ENCODE data around the gene BIRC7. TPM values are rescaled to one million over a fixed set of nuclear protein-coding genes. Genes with fewer than 3 reads are reported as not detected.

Gene BIRC7
- total RNA-seq, 1 donor from 2014 or later = not detected

- peak overlapping the region; percentile 40 for H3K4me3 Mint-ChIP-seq
- intact Hi-C loops (cut with micrococcal nuclease) = loop anchor here (5.0 kb wide), 1 partner anchor 683 kb away; the partner anchor contains the start of gene UCKL1
- H3K27me3 Mint-ChIP-seq = peaks cover 8% of the 10 kb centered on the region
- no peaks in the 10 kb centered on the region for H3K9me3 Mint-ChIP-seq
- H3K4me1 Mint-ChIP-seq = peaks cover 19% of the 10 kb centered on the region
- no peak for DNase-seq
- H3K36me3 Mint-ChIP-seq (ENCODE audit: low read depth) = peaks cover 18% of the 10 kb centered on the region
- no peak overlapping the region for H3K27ac Mint-ChIP-seq
These were observed 38.9 kb downstream of the BIRC7 start for GRCh38 chr20:63274381-63275228.

DNA sequence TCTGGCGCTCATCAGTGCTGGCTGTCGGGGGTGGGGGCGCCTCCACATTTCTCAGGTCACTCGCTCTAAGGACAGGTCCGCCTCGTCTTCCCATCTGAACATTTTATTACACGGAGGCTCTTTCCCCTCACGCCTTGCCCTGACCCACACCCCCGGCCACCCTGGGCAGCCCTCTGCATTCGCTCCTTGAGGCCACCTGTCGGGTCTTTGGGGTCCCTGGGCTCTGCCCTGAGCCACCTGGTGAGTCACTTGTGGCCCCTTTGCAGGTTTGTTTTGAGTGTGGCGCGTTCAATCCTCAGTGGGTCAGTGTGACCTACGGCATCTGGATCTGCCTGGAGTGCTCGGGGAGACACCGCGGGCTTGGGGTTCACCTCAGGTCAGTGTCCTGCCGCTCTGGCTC lies 40.1 kb downstream of the BIRC7 start:
- DNase-seq = no peak
- intact Hi-C loops (cut with micrococcal nuclease) = no loop called here
- Mint-ChIP-seq H3K9me3 (no peaks in the 10 kb centered on the region), H3K36me3 (ENCODE audit: low read depth) (peaks cover 23% of the 10 kb centered on the region), H3K4me1 (peaks cover 16% of the 10 kb centered on the region), H3K27ac (no peak overlapping the region), H3K4me3 (no peak overlapping the region), H3K27me3 (peaks cover 6% of the 10 kb centered on the region)

GRCh38 chr20:63276956-63277355 lies 41.3 kb downstream of the BIRC7 start:
- H3K4me3 Mint-ChIP-seq = no peak overlapping the region
- intact Hi-C loops (cut with micrococcal nuclease) = no loop called here
- H3K27me3 Mint-ChIP-seq = no peaks in the 10 kb centered on the region

GRCh38 chr20:63277466-63278272 lies 42.0 kb downstream of the BIRC7 start:
- peaks cover 25% of the 10 kb centered on the region for H3K36me3 Mint-ChIP-seq (ENCODE audit: low read depth)
- no peak overlapping the region for H3K4me3 Mint-ChIP-seq
- H3K27me3 Mint-ChIP-seq = no peaks in the 10 kb centered on the region
- intact Hi-C loops (cut with micrococcal nuclease) = no loop called here
- H3K4me1 Mint-ChIP-seq = peaks cover 9% of the 10 kb centered on the region
- H3K9me3 Mint-ChIP-seq = no peaks in the 10 kb centered on the region
- H3K27ac Mint-ChIP-seq = no peak overlapping the region
- DNase-seq = no peak

More at GRCh38 chr20:63276956-63277355, 41.3 kb downstream of the BIRC7 start:
- Mint-ChIP-seq H3K9me3 (no peaks in the 10 kb centered on the region), H3K4me1 (peaks cover 10% of the 10 kb centered on the region), H3K36me3 (ENCODE audit: low read depth) (peaks cover 25% of the 10 kb centered on the region), H3K27ac (no peak overlapping the region)
- no peak for DNase-seq

DNA sequence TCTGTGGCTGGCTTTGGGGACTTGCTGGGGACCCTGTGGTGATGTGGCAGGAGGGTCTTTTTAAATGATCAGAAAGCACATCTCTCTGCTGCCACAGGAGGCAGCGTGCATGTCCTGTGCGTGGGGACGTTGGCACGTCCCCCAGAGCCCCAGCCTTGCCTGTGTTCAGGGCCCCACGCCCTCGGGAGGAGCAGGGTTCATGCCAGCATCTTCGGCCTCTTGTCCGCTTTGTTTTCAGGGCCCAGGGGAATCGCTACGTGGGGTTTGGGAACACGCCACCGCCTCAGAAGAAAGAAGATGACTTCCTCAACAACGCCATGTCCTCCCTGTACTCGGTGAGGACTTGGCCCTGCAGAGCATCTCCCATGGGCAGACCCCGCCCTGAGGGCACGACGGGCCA lies 43.0 kb downstream of the BIRC7 start:
- no peak for DNase-seq
- Mint-ChIP-seq H3K4me3 (no peak overlapping the region), H3K27me3 (no peaks in the 10 kb centered on the region), H3K9me3 (no peaks in the 10 kb centered on the region), H3K27ac (no peak overlapping the region), H3K36me3 (ENCODE audit: low read depth) (peaks cover 23% of the 10 kb centered on the region), H3K4me1 (peaks cover 7% of the 10 kb centered on the region)
- intact Hi-C loops (cut with micrococcal nuclease) = no loop called here

DNA sequence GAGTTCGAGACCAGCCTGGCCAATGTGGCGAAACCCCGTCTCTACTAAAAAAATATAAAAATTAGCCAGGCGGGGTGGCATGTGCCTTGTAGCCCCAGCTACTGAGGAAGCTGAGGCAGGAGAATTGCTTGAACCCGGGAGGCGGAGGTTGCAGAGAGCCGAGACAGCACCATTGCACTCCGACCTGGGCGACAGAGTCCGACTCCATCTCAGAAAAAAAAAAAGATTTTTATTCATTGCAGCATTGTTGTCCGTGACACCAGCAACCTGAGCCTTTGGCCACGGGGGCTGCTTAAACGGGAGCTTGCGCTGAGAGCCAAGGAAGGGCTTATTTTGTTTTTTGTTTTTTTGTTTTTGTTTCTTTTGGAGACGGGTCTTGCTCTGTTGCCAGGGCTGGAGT lies 44.2 kb downstream of the BIRC7 start:
- H3K9me3 Mint-ChIP-seq = no peaks in the 10 kb centered on the region
- no peak for DNase-seq
- H3K36me3 Mint-ChIP-seq (ENCODE audit: low read depth) = peaks cover 23% of the 10 kb centered on the region
- H3K4me3 Mint-ChIP-seq = no peak overlapping the region
- intact Hi-C loops (cut with micrococcal nuclease) = no loop called here
- no peaks in the 10 kb centered on the region for H3K27me3 Mint-ChIP-seq
- H3K27ac Mint-ChIP-seq = no peak overlapping the region
- H3K4me1 Mint-ChIP-seq = peaks cover 3% of the 10 kb centered on the region

DNA sequence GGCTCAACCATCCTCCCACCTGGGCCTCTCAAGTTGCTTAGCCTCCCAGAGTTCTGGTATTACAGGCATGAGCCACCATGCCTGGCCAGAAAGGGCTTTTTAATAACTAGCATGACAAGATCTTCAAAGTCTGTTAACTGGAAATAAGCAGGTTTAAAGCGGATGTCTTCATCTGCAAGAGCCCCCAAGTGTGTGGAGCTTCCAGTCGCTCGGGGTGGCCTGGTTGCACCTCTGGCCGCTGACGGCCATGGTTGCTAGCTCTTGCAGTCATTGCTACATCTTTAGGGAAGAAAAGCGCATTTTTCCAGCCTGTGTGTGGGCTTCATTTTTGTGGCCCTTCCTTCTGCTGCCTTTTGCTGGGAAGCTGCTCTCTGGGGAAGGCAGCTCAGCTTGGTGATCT lies 44.7 kb downstream of the BIRC7 start:
- H3K36me3 Mint-ChIP-seq (ENCODE audit: low read depth) = peaks cover 21% of the 10 kb centered on the region
- H3K4me3 Mint-ChIP-seq = no peak overlapping the region
- DNase-seq = no peak
- H3K9me3 Mint-ChIP-seq = no peaks in the 10 kb centered on the region
- H3K27ac Mint-ChIP-seq = peak overlapping the region; percentile 15
- intact Hi-C loops (cut with micrococcal nuclease) = no loop called here
- no peaks in the 10 kb centered on the region for H3K27me3 Mint-ChIP-seq
- peaks cover 3% of the 10 kb centered on the region for H3K4me1 Mint-ChIP-seq

DNA sequence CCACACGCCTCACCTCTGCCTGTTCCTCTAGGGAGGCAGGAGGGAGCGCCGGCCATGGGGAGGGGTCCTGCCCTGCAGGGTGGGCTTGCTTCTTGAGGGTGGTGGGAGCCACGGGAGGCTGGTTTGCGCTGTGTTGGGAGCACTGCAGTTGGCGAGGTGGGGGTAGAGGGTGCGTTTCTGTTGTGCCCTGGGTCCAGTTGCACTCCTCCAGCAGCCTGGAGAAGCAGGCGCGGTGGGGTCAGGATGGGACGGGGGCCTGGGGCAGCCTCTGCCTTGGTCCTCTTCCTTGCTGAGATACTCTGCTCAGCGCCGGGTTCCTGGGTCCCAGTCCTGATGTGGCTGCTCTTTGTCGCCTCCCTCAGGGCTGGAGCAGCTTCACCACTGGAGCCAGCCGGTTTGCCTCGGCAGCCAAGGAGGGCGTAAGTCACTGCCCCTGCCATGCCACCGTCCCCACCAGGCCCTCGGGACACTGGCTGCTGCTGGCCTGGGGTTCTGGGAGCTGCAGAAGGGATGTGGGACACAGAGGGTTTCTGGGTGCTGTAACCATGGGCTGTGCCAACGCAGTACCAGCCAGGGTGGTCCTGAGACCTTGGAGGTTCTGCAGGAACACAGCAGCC lies 45.3 kb downstream of the BIRC7 start:
- Mint-ChIP-seq H3K4me1 (peaks cover 3% of the 10 kb centered on the region), H3K4me3 (no peak overlapping the region), H3K36me3 (ENCODE audit: low read depth) (peaks cover 23% of the 10 kb centered on the region), H3K27me3 (no peaks in the 10 kb centered on the region), H3K27ac (no peak overlapping the region), H3K9me3 (no peaks in the 10 kb centered on the region)
- intact Hi-C loops (cut with micrococcal nuclease) = no loop called here
- no peak for DNase-seq

DNA sequence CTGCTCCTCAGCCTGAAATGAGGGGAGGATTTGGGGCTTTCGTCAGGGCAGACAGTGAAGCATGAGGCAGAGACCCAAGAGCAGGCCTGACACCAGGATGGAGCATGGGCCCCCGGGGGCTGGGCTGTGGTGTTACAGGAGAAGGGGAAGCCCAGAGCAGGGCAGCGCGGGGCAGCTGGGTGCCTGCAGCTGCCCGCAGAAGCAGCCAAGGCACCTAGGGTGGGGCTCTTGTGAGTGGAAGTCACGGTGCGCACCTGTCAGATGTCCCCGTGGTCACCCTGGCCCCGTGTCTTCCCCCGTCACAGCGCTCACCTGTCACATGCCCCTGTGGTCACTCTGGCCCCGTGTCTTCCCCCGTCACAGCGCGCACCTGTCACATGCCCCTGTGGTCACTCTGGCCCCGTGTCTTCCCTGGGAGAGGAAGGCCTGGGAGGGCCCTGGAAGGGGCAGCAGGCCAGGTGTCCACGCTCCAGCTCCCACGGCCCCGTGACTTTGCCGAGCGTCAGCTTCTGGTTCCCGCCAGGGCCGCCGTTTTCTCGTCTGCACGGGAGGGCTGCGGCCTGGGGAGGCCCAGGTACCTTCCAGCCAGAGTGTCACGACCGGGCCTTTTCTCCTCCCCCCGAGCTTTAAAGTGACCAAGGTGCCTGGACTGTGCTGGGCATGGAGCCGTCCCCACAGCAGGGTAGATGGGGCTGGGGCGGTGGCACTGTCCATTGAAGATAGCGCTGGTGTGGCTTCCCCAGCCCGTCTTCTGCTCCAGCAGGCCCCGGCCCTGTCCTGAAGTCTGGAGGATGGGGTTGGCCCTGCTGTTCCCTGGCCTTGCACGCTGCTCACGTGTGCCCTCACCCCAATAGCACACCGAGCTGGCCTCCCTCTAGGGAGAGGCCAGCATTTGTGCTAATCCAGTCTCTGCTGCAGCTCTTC lies 46.3 kb downstream of the BIRC7 start:
- H3K27ac Mint-ChIP-seq = no peak overlapping the region
- no peak for DNase-seq
- H3K36me3 Mint-ChIP-seq (ENCODE audit: low read depth) = peaks cover 17% of the 10 kb centered on the region
- no peak overlapping the region for H3K4me3 Mint-ChIP-seq
- H3K4me1 Mint-ChIP-seq = peaks cover 3% of the 10 kb centered on the region
- H3K27me3 Mint-ChIP-seq = no peaks in the 10 kb centered on the region
- intact Hi-C loops (cut with micrococcal nuclease) = no loop called here
- no peaks in the 10 kb centered on the region for H3K9me3 Mint-ChIP-seq

- Mint-ChIP-seq H3K4me1 (peaks cover 3% of the 10 kb centered on the region), H3K27me3 (no peaks in the 10 kb centered on the region), H3K9me3 (no peaks in the 10 kb centered on the region), H3K4me3 (no peak overlapping the region), H3K36me3 (ENCODE audit: low read depth) (peaks cover 13% of the 10 kb centered on the region), H3K27ac (no peak overlapping the region)
- intact Hi-C loops (cut with micrococcal nuclease) = no loop called here
- DNase-seq = no peak
These were observed 47.2 kb downstream of the BIRC7 start for GRCh38 chr20:63282946-63283345.

GRCh38 chr20:63283397-63284082 lies 47.8 kb downstream of the BIRC7 start:
- H3K4me1 Mint-ChIP-seq = peaks cover 3% of the 10 kb centered on the region
- peak overlapping the region; percentile 67 for H3K4me3 Mint-ChIP-seq
- peaks cover 12% of the 10 kb centered on the region for H3K36me3 Mint-ChIP-seq (ENCODE audit: low read depth)
- intact Hi-C loops (cut with micrococcal nuclease) = no loop called here
- peak overlapping the region; percentile 60 for H3K27ac Mint-ChIP-seq
- no peaks in the 10 kb centered on the region for H3K27me3 Mint-ChIP-seq
- no peak for DNase-seq
- H3K9me3 Mint-ChIP-seq = no peaks in the 10 kb centered on the region

- Mint-ChIP-seq H3K27ac (peak overlapping the region; percentile 60), H3K4me3 (peak overlapping the region; percentile 67), H3K27me3 (no peaks in the 10 kb centered on the region), H3K9me3 (no peaks in the 10 kb centered on the region), H3K4me1 (peaks cover 3% of the 10 kb centered on the region), H3K36me3 (ENCODE audit: low read depth) (peaks cover 16% of the 10 kb centered on the region)
- DNase-seq = peak; percentile 69
- intact Hi-C loops (cut with micrococcal nuclease) = no loop called here
These were observed 48.4 kb downstream of the BIRC7 start for GRCh38 chr20:63284083-63284440.

GRCh38 chr20:63284544-63284949 lies 48.8 kb downstream of the BIRC7 start:
- Mint-ChIP-seq H3K4me1 (peaks cover 3% of the 10 kb centered on the region), H3K4me3 (peak overlapping the region; percentile 64), H3K9me3 (no peaks in the 10 kb centered on the region), H3K27me3 (no peaks in the 10 kb centered on the region), H3K36me3 (ENCODE audit: low read depth) (peaks cover 13% of the 10 kb centered on the region), H3K27ac (no peak overlapping the region)
- intact Hi-C loops (cut with micrococcal nuclease) = no loop called here
- DNase-seq = no peak
